GM19324 (cell line): ENCODE data around the gene ARRDC2.

ENCODE experiments used
- ATAC-seq: cut with Tn5 transposase; IDR thresholded peaks from one replicate; pipeline ENCODE4 v1.9.1; 2021; ENCODE audit warnings: mild to moderate bottlenecking, moderate library complexity; ENCODE audit not compliant: unreplicated experiment, low FRiP score

The ARRDC2 gene

DNA sequence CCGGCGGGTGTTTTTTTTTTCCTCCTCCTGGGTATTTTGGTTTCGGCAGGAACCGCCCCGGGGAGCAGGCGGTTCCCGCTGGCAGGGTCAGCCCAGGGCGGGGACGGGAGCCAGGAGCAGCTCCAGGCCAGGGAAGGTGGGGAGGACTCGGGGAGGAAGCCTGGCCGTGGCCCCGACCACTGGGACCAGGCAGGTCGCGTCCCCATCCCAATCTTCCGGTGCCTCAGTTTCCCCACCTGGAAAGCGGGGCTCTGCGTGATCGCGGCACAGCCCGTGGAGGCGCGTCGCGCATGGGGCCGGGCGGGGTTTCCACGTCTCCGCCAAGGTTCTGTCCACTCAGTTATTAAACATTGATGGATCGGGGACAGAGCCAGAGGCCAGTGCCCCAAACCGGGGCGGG is 43.9 kb downstream of the ARRDC2 start:
- no peak for ATAC-seq

- ATAC-seq, result no peak
These were observed 45.7 kb downstream of the ARRDC2 start for GRCh38 chr19:18053576-18054219.

DNA sequence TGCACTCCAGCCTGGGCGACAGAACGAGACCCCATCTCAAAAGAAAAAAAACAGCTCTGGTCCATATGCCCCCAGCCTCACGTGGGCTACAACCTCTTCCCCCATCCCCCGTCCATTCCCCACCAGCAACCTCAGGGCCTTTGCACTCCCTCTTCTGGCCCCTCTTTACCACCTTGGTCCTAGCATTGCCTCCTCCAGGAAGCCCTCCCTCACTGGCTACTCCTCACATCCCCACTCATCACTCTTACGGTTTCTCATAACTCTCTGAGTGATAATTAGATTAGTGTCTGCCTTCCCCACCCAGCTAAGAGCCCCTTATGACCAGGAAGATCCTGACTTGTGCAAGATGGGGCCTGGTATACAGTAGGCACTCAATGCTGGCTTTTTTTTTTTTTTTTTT is 48.0 kb downstream of the ARRDC2 start:
- ATAC-seq, result no peak

DNA sequence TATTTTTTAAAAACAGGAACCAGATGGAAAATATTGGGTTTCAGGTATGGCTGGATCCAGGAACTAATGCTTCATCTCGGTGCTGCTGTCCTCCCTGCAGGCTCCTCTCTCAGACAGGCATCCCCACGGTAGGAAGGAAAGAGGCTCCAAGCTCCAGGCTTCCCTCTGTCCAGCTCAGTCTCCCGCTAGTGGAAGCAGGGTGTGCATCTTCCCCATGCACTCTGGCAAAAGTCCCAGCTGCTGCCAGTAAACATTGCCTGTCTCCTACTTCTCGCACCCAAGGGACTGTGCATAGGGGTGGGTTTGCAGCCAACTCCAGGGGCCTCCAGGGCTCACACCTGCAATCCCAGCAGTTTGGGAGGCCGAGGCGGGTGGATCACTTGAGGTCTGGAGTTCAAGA is 49.6 kb downstream of the ARRDC2 start:
- no peak for ATAC-seq

GRCh38 chr19:18058208-18059009 is 50.4 kb downstream of the ARRDC2 start:
- ATAC-seq, result no peak

DNA sequence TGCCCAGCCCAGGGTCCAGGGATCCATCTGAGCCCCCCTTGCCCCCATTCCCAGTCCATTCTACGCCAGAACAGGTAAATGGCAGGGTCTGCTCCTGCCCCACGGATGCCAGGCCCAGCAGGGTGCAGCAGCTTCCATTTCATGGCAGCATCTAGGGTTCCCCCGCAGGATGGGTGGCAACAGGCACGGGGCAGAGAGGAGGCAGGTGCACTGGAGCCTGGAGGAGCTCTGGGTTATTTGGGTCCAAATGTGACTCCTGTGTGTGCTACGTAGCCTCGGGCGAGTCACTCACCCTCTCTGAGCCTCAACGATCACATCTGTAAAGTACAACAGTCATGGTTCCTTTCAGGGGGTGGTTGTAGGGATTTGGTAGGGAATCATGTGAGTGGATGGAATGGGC is 51.3 kb downstream of the ARRDC2 start:
- ATAC-seq, result no peak

- ATAC-seq, result no peak
These were observed 51.9 kb downstream of the ARRDC2 start for GRCh38 chr19:18059902-18060301.

DNA sequence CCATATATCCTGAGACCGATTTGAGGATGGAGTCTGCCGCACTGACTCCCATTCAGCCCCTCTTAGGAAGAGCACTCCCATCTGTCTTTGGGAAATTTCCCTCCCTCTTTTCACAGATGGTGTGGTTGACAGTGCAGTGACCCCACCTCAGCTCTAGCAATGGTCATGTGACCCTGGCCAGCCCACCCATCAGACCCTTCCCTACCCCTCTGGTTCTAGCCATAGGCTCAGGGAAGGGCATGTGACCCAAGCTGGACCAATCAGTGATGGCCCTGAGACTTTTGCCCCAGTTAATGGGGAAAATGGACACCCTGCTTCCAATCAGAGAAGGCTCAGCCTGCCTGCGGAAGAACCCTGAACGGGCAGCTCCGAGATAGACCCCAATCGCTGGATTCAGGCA is 52.5 kb downstream of the ARRDC2 start:
- ATAC-seq, result no peak

DNA sequence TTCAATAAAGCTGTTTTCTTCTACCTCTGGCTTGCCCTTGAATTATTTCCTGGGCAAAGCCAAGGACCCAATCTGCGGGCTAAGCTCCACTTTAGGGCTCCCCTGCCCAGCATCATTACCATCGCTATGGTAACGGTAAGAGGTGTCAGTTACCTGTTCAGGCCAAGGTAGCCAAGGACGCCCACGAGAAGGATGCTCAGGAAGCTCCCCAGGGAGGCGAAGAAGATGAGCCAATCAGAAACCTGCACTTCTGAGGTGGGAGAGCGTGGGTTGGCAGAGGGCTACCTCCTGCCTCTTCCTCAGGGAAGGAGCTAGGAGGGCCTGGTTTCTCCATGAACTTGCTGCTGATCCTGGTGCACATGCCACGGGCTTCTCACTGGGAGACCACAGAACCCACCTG is 54.1 kb downstream of the ARRDC2 start:
- no peak for ATAC-seq

- ATAC-seq, result no peak
These were observed 55.5 kb downstream of the ARRDC2 start for GRCh38 chr19:18063463-18063862.
